Stimulated activated memory B cell treated with anti-CD40 and anti-IgM and Interleukin-4, amounts not matched to agents 10 μg/mL and 1 μg/mL and 100 μg/mL, for 72 hours (primary cell): ENCODE data around the gene TXNDC11.
A peak's percentile ranks its signal among the peaks of the same experiment; 100 is the strongest.

Source experiments
- ATAC-seq: fragments of 150-1000 bp; cut with Tn5 transposase; 2 replicates; pipeline ENCODE4 v1.10.0; 2021
- H3K27ac Mint-ChIP-seq: one replicate; pipeline ENCODE4 v1.8.0; 2022; ENCODE audit warnings: mild to moderate bottlenecking, mixed read lengths
- H3K27me3 Mint-ChIP-seq: one replicate; pipeline ENCODE4 v1.8.0; 2022; ENCODE audit warnings: mixed read lengths
- H3K36me3 Mint-ChIP-seq: one replicate; pipeline ENCODE4 v1.8.0; 2022; ENCODE audit warnings: mixed read lengths
- H3K4me1 Mint-ChIP-seq: one replicate; pipeline ENCODE4 v1.8.0; 2022; ENCODE audit warnings: mixed read lengths
- H3K4me3 Mint-ChIP-seq: one replicate; pipeline ENCODE4 v1.8.0; 2022; ENCODE audit warnings: mild to moderate bottlenecking, moderate library complexity, mixed read lengths
- H3K9me3 Mint-ChIP-seq: one replicate; pipeline ENCODE4 v1.8.0; 2022; ENCODE audit warnings: mixed read lengths

The TXNDC11 gene

DNA sequence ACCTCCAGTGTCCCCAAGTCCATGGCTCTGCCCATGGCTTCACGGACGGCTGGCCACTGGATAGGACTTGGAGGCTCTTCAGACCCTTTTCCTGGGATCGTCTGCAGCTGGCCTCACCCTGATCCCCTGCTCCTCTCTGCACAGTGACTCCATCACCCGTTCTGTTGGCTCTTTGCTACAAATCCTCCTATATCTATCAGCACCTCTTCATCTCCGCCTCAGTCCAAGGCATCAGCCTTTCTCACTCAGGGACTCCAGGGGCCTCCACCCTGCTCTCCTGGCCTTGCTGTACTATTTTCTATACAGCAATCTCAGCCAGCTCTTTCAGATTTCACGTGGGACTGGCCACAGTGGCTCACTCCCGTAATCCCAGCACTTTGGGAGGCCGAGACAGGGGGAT, 85.1 kb downstream of the TXNDC11 start:
- H3K27me3 Mint-ChIP-seq: no peaks in the 10 kb centered on the region
- H3K4me1 Mint-ChIP-seq: peaks cover 5% of the 10 kb centered on the region
- no peak for ATAC-seq
- H3K36me3 Mint-ChIP-seq: no peaks in the 10 kb centered on the region
- no peak overlapping the region for H3K27ac Mint-ChIP-seq
- no peak overlapping the region for H3K4me3 Mint-ChIP-seq
- H3K9me3 Mint-ChIP-seq: no peaks in the 10 kb centered on the region

DNA sequence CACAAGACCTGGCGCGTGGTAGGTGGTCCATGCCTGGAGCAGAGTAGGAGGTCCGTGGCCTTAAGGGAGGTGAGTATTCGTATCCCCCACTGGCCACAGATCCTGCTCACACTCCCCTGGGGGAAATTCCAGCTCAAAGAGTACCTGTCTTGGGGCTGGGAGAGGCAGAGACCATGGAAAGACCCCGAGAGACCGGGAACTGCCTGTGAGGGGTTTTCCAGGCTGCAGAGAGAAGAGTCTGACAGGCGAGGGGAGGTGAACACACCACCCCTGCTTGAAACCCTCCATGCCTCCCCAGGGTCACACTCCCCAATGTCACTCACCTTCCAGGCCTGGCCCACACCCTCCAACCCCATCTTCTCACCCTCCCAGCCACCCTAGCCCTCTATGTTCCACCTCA, 87.0 kb downstream of the TXNDC11 start:
- no peaks in the 10 kb centered on the region for H3K36me3 Mint-ChIP-seq

DNA sequence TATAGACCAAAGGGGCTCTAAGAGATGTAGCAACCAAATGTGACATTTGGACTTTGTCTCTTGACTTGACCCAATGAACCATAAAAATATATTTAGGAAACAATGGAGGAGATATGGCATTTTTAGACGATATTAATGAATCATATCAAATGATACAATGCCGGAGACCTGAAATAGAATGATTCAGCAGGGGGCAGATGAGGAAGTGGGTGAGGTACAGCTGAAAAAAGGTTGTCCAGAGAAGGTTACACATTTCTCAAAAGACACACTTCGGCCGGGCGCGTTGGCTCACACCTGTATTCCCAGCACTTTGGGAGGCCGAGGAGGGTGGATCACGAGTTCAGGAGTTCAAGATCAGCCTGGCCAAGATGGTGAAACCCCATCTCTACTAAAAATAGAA, 90.9 kb downstream of the TXNDC11 start:
- Mint-ChIP-seq H3K4me3 (no peak overlapping the region), H3K9me3 (no peaks in the 10 kb centered on the region), H3K27me3 (no peaks in the 10 kb centered on the region), H3K4me1 (peaks cover 19% of the 10 kb centered on the region), H3K27ac (peak overlapping the region; percentile 23), H3K36me3 (no peaks in the 10 kb centered on the region)
- ATAC-seq: no peak

More for the DNA sequence above, 87.0 kb downstream of the TXNDC11 start:
- Mint-ChIP-seq H3K27ac (no peak overlapping the region), H3K9me3 (no peaks in the 10 kb centered on the region), H3K4me1 (peaks cover 19% of the 10 kb centered on the region), H3K4me3 (no peak overlapping the region), H3K27me3 (no peaks in the 10 kb centered on the region)
- no peak for ATAC-seq

DNA sequence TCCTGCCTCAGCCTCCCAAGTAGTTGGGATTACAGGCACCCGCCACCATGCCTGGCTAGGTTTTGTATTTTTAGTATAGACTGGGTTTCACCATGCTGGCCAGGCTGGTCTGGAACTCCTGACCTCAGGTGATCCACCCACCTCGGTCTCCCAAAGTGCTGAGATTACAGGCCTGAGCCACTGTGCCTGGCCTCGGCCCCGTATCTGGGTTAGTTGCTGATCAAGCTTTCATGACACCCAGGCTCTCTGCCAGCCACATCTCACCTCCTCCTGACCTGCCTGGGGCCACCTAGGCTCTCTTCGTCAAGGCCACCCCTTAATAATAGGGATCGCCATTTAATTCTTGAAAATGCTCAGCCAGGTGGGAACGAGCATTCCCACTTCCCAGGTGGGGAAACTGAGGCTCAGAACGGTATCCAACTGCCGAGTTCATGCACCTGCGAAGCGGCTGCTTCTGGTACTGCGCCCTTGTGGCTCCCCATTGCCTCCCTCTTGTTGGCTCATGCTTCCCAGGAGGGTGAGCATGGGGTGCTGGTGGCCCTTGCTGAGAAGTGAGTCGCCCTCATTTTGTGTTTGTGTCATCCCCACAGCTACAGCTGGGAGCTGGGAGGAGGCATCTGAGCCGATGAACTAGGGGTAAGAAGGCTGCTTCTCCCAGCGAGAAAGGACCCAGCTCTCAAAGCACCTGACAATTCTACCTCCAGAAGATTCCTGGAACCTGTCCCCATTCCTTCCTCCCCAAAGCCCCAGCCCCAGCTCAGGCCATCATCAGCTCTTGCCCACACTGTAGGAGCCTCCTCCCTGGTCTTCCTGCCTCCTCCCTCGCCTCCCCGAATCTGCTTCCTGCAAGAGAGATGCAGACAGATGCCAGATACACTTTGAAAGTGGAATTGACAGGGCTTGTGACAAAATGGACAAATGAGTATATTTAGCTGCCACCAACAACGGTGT, 91.7 kb downstream of the TXNDC11 start:
- H3K27ac Mint-ChIP-seq: no peak overlapping the region

DNA sequence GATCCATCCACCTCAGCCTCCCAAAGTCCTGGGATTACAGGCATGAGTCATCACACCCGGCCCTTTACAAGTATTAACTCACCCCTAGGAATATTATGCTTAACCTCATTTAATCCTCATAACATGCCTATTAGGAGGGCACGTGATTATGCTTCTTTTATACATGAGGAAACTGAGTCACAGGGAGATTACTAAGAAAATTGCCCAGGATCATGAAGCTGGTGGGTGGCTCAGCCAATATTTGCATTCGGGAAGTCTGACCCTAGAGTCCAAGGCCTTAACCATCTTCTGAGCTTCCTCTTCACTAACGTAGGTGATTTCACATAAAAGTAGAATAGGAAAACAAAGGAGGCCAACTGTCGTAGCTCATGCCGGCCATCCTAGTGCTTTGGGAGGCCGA, 93.4 kb downstream of the TXNDC11 start:
- H3K4me3 Mint-ChIP-seq: no peak overlapping the region
- no peaks in the 10 kb centered on the region for H3K36me3 Mint-ChIP-seq
- H3K4me1 Mint-ChIP-seq: peaks cover 14% of the 10 kb centered on the region
- no peaks in the 10 kb centered on the region for H3K9me3 Mint-ChIP-seq
- no peak overlapping the region for H3K27ac Mint-ChIP-seq
- H3K27me3 Mint-ChIP-seq: no peaks in the 10 kb centered on the region
- ATAC-seq: no peak

More for the DNA sequence above, 91.7 kb downstream of the TXNDC11 start:
- no peak for ATAC-seq
- Mint-ChIP-seq H3K4me3 (no peak overlapping the region), H3K27me3 (no peaks in the 10 kb centered on the region), H3K36me3 (no peaks in the 10 kb centered on the region), H3K9me3 (no peaks in the 10 kb centered on the region), H3K4me1 (peaks cover 18% of the 10 kb centered on the region)

DNA sequence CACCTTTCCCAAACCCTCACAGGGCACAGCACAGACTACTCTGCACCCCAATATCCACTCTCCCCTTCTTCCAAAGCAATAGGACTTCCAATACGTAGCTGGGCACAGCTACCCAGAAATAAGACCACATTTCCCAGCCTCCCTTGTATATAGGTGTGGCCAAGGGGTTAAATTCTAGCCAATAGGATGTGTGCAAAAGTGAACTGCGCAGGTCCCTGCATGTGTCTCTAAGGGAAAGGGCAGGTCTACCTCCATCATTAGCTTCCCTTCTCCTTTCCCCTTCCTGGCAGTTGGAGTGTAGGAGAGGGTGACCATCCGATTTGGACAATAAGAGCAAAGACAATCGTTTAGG, 99.9 kb downstream of the TXNDC11 start:
- Mint-ChIP-seq H3K9me3 (no peaks in the 10 kb centered on the region), H3K27ac (no peak overlapping the region)
- no peak for ATAC-seq

DNA sequence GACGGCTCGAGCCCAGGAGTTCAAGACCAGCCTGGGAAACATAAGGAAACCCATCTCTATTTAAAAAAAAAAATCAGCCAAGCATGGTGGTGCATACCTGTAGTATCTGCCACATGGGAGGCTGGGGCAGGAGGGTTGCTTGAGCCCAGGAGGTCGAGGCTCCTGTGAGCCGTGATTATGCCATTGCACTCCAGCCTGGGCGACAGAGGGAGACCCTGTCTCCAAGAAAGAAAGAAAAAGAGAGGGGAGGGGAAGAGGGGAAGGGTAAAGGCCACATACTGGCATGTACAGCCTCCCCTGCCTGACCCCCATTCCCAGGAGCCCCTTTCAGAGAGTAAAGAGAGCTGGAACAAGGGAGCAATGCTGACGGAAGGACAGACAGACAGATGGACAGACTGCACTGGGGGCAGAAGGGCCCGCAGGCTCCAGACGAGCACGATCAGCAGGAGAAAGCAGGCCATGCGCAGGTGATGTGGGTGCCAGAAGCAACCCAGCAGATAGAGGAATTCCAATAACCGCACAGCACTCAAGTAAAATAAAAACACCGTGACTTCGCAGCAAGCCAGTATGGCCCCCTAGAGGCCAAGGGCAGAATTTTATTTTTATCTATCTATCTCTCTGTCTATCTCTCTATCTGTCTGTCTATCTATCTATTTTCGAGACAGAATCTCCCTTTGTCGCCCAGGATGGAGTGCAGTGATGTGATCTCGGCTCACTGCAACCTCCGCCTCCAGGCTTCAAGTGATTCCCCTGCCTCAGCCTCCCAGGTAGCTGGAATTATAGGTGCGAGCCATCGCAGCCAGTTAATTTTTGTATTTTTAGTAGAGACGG, 101.5 kb downstream of the TXNDC11 start:
- H3K36me3 Mint-ChIP-seq: no peaks in the 10 kb centered on the region
- no peak overlapping the region for H3K4me3 Mint-ChIP-seq
- peaks cover 17% of the 10 kb centered on the region for H3K4me1 Mint-ChIP-seq

More for the DNA sequence above, 99.9 kb downstream of the TXNDC11 start:
- Mint-ChIP-seq H3K27me3 (no peaks in the 10 kb centered on the region), H3K4me3 (no peak overlapping the region), H3K4me1 (peaks cover 17% of the 10 kb centered on the region), H3K36me3 (no peaks in the 10 kb centered on the region)

DNA sequence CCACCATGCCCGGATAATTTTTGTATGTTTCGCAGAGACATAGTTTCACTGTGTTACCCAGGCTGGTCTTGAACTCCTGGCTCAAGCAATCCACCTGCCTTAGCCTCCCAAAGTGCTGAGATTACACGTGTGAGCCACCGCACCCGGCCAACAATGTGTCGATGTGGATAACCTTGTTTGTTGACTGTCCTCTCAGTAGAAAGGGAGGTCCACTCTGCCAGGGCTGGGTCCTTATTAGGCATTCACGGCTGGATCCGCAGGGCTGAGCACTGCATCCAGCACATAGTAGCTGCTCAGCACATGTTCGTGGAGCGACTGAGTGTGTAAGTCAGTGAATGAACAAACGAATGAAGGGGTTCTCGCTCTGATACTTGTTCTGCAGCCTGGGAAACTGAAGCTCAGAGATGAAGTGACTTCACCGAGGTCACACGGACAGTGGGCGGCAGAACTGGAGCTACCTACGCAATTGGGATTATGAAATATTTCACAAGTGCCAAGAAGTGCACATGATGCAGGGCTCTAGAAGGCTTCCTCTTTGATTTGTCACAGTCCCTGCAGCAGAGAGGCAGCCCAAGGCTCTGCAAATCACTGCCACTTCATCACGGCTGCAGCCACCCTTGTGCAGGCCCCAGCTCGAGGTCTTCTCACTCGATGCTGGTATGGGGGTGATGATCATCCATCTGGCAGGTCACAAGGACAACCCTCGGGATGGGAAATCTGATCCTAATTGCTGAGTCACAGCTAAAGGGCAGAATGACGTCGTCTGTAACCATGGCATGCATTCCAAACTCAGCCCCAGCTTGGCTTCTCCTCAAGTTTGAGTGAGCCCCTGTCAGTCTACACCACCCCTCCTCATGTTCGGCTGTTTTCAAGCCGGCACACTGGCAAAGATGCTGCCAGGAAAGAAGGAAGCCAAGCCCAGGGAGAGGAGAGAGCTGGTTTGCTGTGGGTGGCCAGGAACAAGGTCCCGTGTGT, 102.4 kb downstream of the TXNDC11 start:
- Mint-ChIP-seq H3K4me3 (no peak overlapping the region), H3K27ac (no peak overlapping the region), H3K9me3 (no peaks in the 10 kb centered on the region), H3K36me3 (no peaks in the 10 kb centered on the region), H3K4me1 (peaks cover 17% of the 10 kb centered on the region), H3K27me3 (no peaks in the 10 kb centered on the region)
- ATAC-seq: no peak

More for the DNA sequence above, 101.5 kb downstream of the TXNDC11 start:
- ATAC-seq: peak; percentile 64
- Mint-ChIP-seq H3K27me3 (no peaks in the 10 kb centered on the region), H3K9me3 (no peaks in the 10 kb centered on the region), H3K27ac (no peak overlapping the region)

DNA sequence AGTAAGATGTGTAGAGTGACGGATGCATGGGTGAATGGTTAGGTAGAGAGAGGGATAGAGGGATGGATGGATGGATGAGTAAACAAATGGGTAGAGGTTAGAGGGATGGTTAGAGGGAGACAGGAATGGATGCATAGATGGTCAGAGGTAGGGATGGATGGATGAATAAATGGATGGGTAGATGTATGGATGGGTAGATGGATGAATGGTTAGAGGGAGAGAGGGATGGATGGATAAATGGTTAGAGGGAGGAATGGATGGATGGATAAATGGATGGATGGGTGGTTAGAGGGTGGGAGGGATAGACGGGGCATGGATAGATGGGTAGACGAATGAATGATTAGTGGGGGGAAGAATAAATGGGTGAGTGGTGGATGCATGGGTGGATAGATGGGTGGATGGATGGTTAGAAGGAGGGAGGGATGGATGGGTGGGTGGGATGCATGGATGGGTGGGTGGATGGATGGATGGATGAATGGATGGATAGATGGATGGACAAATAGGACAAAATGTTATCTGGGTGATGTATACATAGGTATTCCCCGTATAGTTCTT, 103.6 kb downstream of the TXNDC11 start:
- Mint-ChIP-seq H3K27me3 (no peaks in the 10 kb centered on the region), H3K9me3 (no peaks in the 10 kb centered on the region), H3K4me3 (no peak overlapping the region), H3K4me1 (peaks cover 23% of the 10 kb centered on the region), H3K36me3 (no peaks in the 10 kb centered on the region), H3K27ac (no peak overlapping the region)
- no peak for ATAC-seq

DNA sequence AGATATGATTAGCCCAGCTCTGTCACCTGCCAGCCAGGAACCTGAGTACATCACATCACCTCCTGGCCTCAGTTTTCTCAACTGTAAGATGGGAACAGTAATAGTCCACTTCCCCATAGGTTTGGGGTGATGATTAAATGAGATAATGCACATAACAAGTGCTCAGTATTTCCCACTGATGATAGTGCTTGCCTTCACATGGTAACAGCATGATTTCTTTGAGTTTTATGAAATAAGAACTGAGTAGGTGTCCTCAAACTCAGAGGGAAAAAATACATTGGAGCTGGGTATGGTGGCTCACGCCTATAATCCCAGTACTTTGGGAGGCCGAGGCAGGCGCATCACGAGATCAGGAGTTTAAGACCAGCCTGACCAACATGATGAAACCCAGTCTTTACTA, 104.5 kb downstream of the TXNDC11 start:
- Mint-ChIP-seq H3K4me1 (peaks cover 30% of the 10 kb centered on the region), H3K4me3 (no peak overlapping the region)

DNA sequence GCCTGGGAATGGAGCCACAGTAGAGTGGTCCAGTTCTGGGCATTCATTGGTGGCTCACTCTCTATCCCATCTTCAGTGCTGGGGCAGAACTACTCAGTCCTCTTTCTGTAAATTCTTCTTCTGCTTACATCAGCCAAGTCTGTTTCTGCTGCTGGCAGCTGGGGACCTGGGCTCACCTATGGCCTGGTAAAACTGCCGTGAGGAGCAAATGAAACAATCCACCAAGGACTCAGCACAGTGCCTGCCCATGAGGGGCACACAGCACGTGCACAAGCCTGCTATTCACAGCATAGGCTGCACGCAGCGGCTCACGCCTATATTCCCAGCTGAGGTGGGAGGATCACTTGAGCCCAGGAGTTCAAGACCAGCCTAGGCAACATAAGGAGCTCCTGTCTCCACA, 105.3 kb downstream of the TXNDC11 start:
- H3K36me3 Mint-ChIP-seq: no peaks in the 10 kb centered on the region
- H3K27me3 Mint-ChIP-seq: no peaks in the 10 kb centered on the region
- no peak overlapping the region for H3K4me3 Mint-ChIP-seq
- ATAC-seq: no peak
- no peaks in the 10 kb centered on the region for H3K9me3 Mint-ChIP-seq
- no peak overlapping the region for H3K27ac Mint-ChIP-seq
- peaks cover 24% of the 10 kb centered on the region for H3K4me1 Mint-ChIP-seq

More for the DNA sequence above, 104.5 kb downstream of the TXNDC11 start:
- Mint-ChIP-seq H3K27me3 (no peaks in the 10 kb centered on the region), H3K36me3 (no peaks in the 10 kb centered on the region), H3K9me3 (no peaks in the 10 kb centered on the region), H3K27ac (no peak overlapping the region)
- ATAC-seq: no peak

DNA sequence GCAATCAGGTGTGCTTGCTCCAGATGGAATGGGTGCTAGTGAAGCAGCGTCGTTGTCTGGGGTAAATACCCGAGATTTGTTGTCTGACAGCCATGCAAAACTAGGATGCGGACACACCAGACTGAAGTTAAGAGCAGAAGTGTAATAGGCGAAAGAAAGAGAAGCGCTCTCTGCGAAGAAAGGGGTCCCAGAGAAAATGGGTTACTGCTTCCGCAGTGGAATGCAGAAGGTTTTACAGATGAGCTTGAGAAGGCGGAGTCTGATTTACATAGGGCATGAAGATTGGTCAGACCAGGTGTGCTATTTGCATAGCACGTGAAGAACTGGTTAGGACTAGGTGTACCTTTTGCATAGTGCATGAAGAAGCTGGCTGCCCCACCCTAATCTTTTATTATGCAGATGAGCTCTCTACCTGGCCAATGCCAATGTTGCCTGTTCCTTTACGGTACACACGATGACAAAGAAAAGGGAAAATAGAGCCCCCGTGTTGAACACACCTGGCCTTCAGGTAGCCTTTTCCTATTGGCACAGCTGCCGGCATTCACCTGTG, 106.4 kb downstream of the TXNDC11 start:
- no peak overlapping the region for H3K4me3 Mint-ChIP-seq
- no peak for ATAC-seq
- no peaks in the 10 kb centered on the region for H3K27me3 Mint-ChIP-seq
- no peaks in the 10 kb centered on the region for H3K36me3 Mint-ChIP-seq
- H3K27ac Mint-ChIP-seq: no peak overlapping the region
- peaks cover 19% of the 10 kb centered on the region for H3K4me1 Mint-ChIP-seq
- H3K9me3 Mint-ChIP-seq: no peaks in the 10 kb centered on the region

DNA sequence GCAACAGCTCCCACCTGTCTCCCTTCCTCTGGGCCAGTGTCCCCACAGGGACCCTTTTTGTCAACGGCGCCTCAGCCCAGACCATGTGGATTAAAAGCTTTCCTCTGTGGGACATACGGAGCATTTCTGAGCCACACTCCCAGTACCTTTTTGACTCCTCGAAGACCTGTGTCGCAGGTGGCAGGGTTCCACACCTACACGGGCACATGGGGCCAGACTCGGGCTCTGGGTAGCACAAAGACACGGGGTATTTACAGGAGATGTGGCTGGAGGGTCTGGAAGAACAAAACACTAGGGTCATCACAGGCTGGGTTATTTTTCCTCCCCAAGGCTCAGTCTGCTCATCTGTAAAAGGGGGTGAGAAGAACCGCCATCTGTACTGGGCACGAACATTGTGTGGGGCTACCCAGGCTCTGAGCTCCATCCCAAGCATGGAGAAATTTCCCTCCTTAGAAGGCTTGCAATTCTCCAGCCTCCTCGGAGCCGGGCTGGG, 106.9 kb downstream of the TXNDC11 start:
- H3K27ac Mint-ChIP-seq: no peak overlapping the region
- no peaks in the 10 kb centered on the region for H3K27me3 Mint-ChIP-seq
- H3K36me3 Mint-ChIP-seq: no peaks in the 10 kb centered on the region
- H3K4me1 Mint-ChIP-seq: peaks cover 15% of the 10 kb centered on the region
- no peaks in the 10 kb centered on the region for H3K9me3 Mint-ChIP-seq
- no peak overlapping the region for H3K4me3 Mint-ChIP-seq
- ATAC-seq: no peak

DNA sequence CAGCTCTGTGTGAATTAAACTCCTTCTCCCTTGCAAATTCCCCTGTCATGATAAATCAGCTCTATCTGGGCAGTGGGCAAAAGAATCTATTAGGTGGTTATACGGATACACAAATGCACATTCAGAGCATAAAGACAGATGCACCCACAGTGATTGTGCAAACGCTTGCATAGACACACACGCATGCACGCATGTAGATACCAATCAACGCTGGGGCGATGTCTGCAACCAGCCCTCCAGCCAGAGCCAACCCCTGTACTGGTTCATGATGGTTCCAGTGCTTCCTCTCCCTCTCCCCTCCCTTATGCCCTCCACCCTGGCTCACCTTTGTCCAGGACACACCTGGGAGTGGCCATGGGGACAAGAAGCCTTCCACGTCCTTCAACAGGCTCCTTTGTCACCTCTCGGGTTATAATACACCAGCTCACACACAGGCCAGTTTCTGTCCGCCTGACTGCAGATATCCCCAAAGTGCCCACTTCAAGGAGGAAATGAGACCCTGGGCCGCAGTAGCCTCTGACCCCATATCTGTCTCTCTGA, 107.5 kb downstream of the TXNDC11 start:
- H3K4me3 Mint-ChIP-seq: no peak overlapping the region
- ATAC-seq: no peak
- no peaks in the 10 kb centered on the region for H3K9me3 Mint-ChIP-seq
- H3K27me3 Mint-ChIP-seq: no peaks in the 10 kb centered on the region
- no peak overlapping the region for H3K27ac Mint-ChIP-seq
- H3K4me1 Mint-ChIP-seq: peaks cover 20% of the 10 kb centered on the region
- H3K36me3 Mint-ChIP-seq: no peaks in the 10 kb centered on the region
